DND-41 (cell line): ENCODE data around the gene PSMF1.

Experiments
- ATAC-seq: fragments of 200-7000 bp; cut with Tn5 transposase; 3 replicates; pipeline ENCODE4 v1.9.1; 2021; ENCODE audit warnings: low read depth; ENCODE audit not compliant: insufficient read depth
- DNase-seq: peaks from one replicate; pipeline ENCODE4 v3.0.0-alpha.2; 2020
- H2AFZ ChIP-seq: 2 replicates; pipeline ENCODE4 v1.6.0; 2012; ENCODE audit warnings: low read depth, low read length
- H3K27ac ChIP-seq: 2 replicates; pipeline ENCODE4 v1.5.1; 2012; ENCODE audit warnings: low read length, inconsistent platforms
- H3K27me3 ChIP-seq: fragments of 200-600 bp; sonication (generic); 2 replicates; pipeline ENCODE4 v1.6.0; 2012; ENCODE audit warnings: low read length, mild to moderate bottlenecking, inconsistent platforms; ENCODE audit not compliant: insufficient read depth, poor library complexity
- H3K36me3 ChIP-seq: 2 replicates; pipeline ENCODE4 v1.5.1; 2012; ENCODE audit warnings: low read length, inconsistent platforms; ENCODE audit not compliant: insufficient read depth
- H3K4me1 ChIP-seq: 2 replicates; pipeline ENCODE4 v1.5.1; 2012; ENCODE audit warnings: mild to moderate bottlenecking, low read length; ENCODE audit not compliant: insufficient read depth
- H3K4me2 ChIP-seq: 2 replicates; pipeline ENCODE4 v1.6.0; 2012; ENCODE audit warnings: mild to moderate bottlenecking, moderate library complexity, low read length, inconsistent platforms; ENCODE audit not compliant: insufficient read depth
- H3K4me3 ChIP-seq, 2 experiments: fragments of 200-600 bp in 1 of 2; shearing (Covaris generic) in 1 of 2; 2 replicates each; pipeline ENCODE4 v1.5.1; 2012 to 2016; ENCODE audit warnings: inconsistent platforms in 2 of 2, low read length in 2 of 2, mild to moderate bottlenecking in 2 of 2, low read depth in 1 of 2, moderate library complexity in 1 of 2
- H3K79me2 ChIP-seq: 2 replicates; pipeline ENCODE4 v1.6.0; 2012; ENCODE audit warnings: low read length, inconsistent platforms; ENCODE audit not compliant: insufficient read depth
- H3K9ac ChIP-seq: 2 replicates; pipeline ENCODE4 v1.6.0; 2012; ENCODE audit warnings: low read depth, mild to moderate bottlenecking, inconsistent platforms, low read length, moderate library complexity
- H3K9me3 ChIP-seq: 2 replicates; pipeline ENCODE4 v1.5.1; 2012; ENCODE audit warnings: low read length, moderate library complexity, mild to moderate bottlenecking, inconsistent platforms; ENCODE audit not compliant: insufficient read depth, severe bottlenecking
- H4K20me1 ChIP-seq: 2 replicates; pipeline ENCODE4 v1.6.0; 2012; ENCODE audit warnings: low read length; ENCODE audit not compliant: insufficient read depth
- CTCF ChIP-seq: IDR thresholded peaks from 2 replicates; pipeline ENCODE4 v1.5.1; 2012; ENCODE audit warnings: borderline replicate concordance, low read length, moderate library complexity, mild to moderate bottlenecking; ENCODE audit not compliant: poor library complexity, severe bottlenecking; ENCODE audit errors: extremely low read depth
- EZH2 ChIP-seq: IDR thresholded peaks from 3 replicates; pipeline ENCODE4 v1.6.1; 2012; ENCODE audit warnings: borderline replicate concordance, low read depth, mild to moderate bottlenecking, moderate library complexity, low read length, inconsistent platforms; ENCODE audit not compliant: severe bottlenecking

The PSMF1 gene

GRCh38 chr20:1119128-1119505 is 715 bp downstream of the PSMF1 start:
- Histone ChIP-seq H3K4me1 (peaks cover 60% of the 10 kb centered on the region), H3K27ac (peak overlapping the region; percentile 78), H3K4me3 (peak overlapping the region; percentile 92 to 98), H3K9me3 (no peaks in the 10 kb centered on the region), H3K36me3 (peaks cover 38% of the 10 kb centered on the region), H4K20me1 (peaks cover 7% of the 10 kb centered on the region; the same call in 1 of the 2 replicates), H3K4me2 (peak overlapping the region; percentile 67), H3K9ac (peak overlapping the region; percentile 86), H3K79me2 (peaks cover 66% of the 10 kb centered on the region), H3K27me3 (no peaks in the 10 kb centered on the region), H2AFZ (peak overlapping the region; percentile 99)
- TF ChIP-seq CTCF: no peak
- TF ChIP-seq EZH2: no peak
- DNase-seq: peak; percentile 16
- ATAC-seq: no peak

GRCh38 chr20:1119524-1119923 is 1.1 kb downstream of the PSMF1 start:
- TF ChIP-seq EZH2 (no peak), CTCF (no peak)
- Histone ChIP-seq H3K36me3 (peaks cover 42% of the 10 kb centered on the region), H3K4me3 (peak overlapping the region; percentile 92 to 98; a peak in 3 of 4 replicates), H3K4me2 (peak overlapping the region; percentile 67), H3K9ac (peak overlapping the region; percentile 86), H4K20me1 (peaks cover 7% of the 10 kb centered on the region; the same call in 1 of the 2 replicates), H2AFZ (no peak overlapping the region), H3K9me3 (no peaks in the 10 kb centered on the region), H3K27me3 (no peaks in the 10 kb centered on the region), H3K27ac (peak overlapping the region; percentile 78), H3K4me1 (peaks cover 60% of the 10 kb centered on the region), H3K79me2 (peaks cover 70% of the 10 kb centered on the region)
- no peak for DNase-seq
- no peak for ATAC-seq

- TF ChIP-seq CTCF (no peak), EZH2 (no peak)
- H3K4me2 ChIP-seq: peak overlapping the region; percentile 67
- H3K27ac ChIP-seq: no peak overlapping the region
- peaks cover 82% of the 10 kb centered on the region for H3K79me2 ChIP-seq
- H2AFZ ChIP-seq: no peak overlapping the region
- peaks cover 60% of the 10 kb centered on the region for H3K4me1 ChIP-seq
- no peak for ATAC-seq
- DNase-seq: no peak
- peak overlapping the region in 1 of 2 experiments; percentile 2; a peak in 1 of 4 replicates for H3K4me3 ChIP-seq
- no peaks in the 10 kb centered on the region for H3K27me3 ChIP-seq
- H3K9ac ChIP-seq: 0 out of 2 replicates have a peak overlapping the region, but pooled peaks have one; percentile 13
- H4K20me1 ChIP-seq: peaks cover 14% of the 10 kb centered on the region
- H3K9me3 ChIP-seq: no peaks in the 10 kb centered on the region
- peaks cover 61% of the 10 kb centered on the region for H3K36me3 ChIP-seq
These were observed 3.0 kb downstream of the PSMF1 start for GRCh38 chr20:1121429-1121828.
